ENCODE results near the gene HOXB2.
"Not testable (repeated sequence)": the region's sequence is repeated elsewhere in the genome, so short reads cannot be mapped to it uniquely, and the experiment has no call there.

HOXB2 gene

DNA sequence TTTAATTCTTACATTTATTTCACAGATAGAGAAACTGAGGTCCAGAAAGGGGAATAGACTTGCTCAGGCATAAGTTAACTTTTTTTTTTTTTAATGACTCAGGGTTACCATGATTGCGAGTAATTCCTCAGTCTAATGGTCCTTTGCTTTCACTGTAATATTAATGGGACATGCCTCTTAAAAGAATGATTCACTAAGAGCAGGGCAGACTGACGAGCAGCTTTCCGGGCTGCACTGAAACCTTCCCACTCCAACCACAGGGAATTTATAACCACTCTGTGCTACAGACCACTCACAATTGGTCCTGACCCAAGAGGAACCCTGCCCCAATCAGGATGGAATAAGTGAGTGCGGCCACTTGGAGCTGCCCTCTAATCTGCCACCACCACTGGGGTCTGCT lies 5.7 kb downstream of the HOXB2 start:
- H3K4me3 ChIP-seq (replicated peaks; ENCODE audit: low read depth, low read length), result no peak overlapping the region
- no peak for TF ChIP-seq CTCF (IDR thresholded peaks at IDR 0.05; ENCODE audit: low read depth, low read length, missing control alignments)

DNA sequence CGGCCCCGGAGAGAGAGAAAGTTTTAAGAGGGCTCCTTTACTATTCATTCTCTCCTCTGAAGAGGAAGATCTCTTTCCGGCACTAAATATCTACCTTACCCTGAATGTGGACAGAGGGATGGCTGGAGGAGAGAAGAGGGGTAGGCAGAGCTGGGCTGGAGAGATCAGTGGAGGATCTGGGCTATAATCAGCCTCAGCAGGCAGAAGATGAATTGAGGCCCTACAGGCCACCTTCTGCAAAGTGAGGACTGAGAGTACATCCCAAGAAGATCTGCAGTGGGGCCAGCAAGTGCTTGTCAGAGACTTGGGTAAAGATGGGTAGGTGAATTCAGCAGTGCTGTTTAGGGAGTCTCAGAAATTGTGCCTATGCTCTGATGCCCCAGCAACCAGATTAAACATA lies 7.6 kb downstream of the HOXB2 start:
- H3K4me3 ChIP-seq (replicated peaks; ENCODE audit: low read depth, low read length), result no peak overlapping the region
- no peak for DNase-seq (ENCODE audit: extremely low read depth, low read depth)
- no peak for TF ChIP-seq CTCF (IDR thresholded peaks at IDR 0.05; ENCODE audit: low read depth, low read length, missing control alignments)

More for the DNA sequence above, 5.7 kb downstream of the HOXB2 start:
- no peak for DNase-seq (ENCODE audit: extremely low read depth, low read depth)

GRCh38 chr17:48535793-48536559 lies 8.9 kb downstream of the HOXB2 start:
- H3K4me3 ChIP-seq (replicated peaks; ENCODE audit: low read depth, low read length); DNase-seq (ENCODE audit: extremely low read depth, low read depth): not testable (repeated sequence)

GRCh38 chr17:48532261-48532660 lies 12.6 kb downstream of the HOXB2 start:
- no peak for TF ChIP-seq CTCF (IDR thresholded peaks at IDR 0.05; ENCODE audit: low read depth, low read length, missing control alignments)
- no peak for DNase-seq (ENCODE audit: extremely low read depth, low read depth)
- H3K4me3 ChIP-seq (replicated peaks; ENCODE audit: low read depth, low read length), result no peak overlapping the region

- no peak within 1 kb of the TSS for H3K4me3 ChIP-seq (replicated peaks; ENCODE audit: low read depth, low read length)
Measured at GRCh38 chr17:48530887-48531272, 14.0 kb downstream of the HOXB2 start, which contains the start of gene HOXB1. Gene HOXB1, minus strand, starts transcription at chr17:48531011. Its CDS starts 107 bp downstream, at chr17:48530904.

GRCh38 chr17:48530208-48530886 lies 14.6 kb downstream of the HOXB2 start:
- no peak for DNase-seq (ENCODE audit: extremely low read depth, low read depth)
- TF ChIP-seq CTCF (IDR thresholded peaks at IDR 0.05; ENCODE audit: low read depth, low read length, missing control alignments), result no peak
- no peak overlapping the region for H3K4me3 ChIP-seq (replicated peaks; ENCODE audit: low read depth, low read length)

More at GRCh38 chr17:48530887-48531272, 14.0 kb downstream of the HOXB2 start, which contains the start of gene HOXB1:
- no peak for DNase-seq (ENCODE audit: extremely low read depth, low read depth)
- no peak for TF ChIP-seq CTCF (IDR thresholded peaks at IDR 0.05; ENCODE audit: low read depth, low read length, missing control alignments)

DNA sequence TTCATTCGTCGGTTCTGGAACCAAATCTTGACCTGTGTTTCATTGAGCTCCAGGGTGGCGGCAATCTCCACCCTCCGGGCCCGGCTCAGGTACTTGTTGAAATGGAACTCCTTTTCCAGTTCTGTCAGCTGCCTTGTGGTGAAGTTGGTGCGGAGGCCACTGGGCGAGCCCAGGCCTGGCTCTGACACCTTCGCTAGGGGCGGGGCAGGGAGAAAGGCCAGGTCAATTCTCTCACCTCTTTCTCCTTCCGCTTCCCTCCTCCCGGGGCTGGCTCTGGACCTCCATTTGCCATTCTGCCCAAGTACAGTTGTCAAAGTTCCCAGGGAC lies 15.3 kb downstream of the HOXB2 start:
- no peak overlapping the region for H3K4me3 ChIP-seq (replicated peaks; ENCODE audit: low read depth, low read length)
- no peak for DNase-seq (ENCODE audit: extremely low read depth, low read depth)
- TF ChIP-seq CTCF (IDR thresholded peaks at IDR 0.05; ENCODE audit: low read depth, low read length, missing control alignments), result no peak
